Measurements from ENCODE around the gene ZNRF4. TPM values are rescaled to one million over a fixed set of nuclear protein-coding genes. Genes with fewer than 3 reads are reported as not detected.

The ZNRF4 gene
- total and polyA plus RNA-seq, 10 of the 15 experiments (the other 5 are each of a cell fraction or from before 2014, with no cell fraction given) = not detected

- ATAC-seq (no peak), FAIRE-seq (no peak), DNase-seq (ENCODE audit: low read depth, low spot score) (no peak)
- Histone ChIP-seq H3K4me3 (no peak overlapping the region), H3K9ac (ENCODE audit: control insufficient read depth, insufficient read depth, low read length) (no peak overlapping the region), H3K27me3 (replicated peaks in 1 of 2; ENCODE audit: control insufficient read depth in 2 of 2, insufficient read depth in 2 of 2, low read length in 1 of 2) (no peaks in the 10 kb centered on the region), H3K79me2 (ENCODE audit: control insufficient read depth, insufficient read depth, low read length) (no peaks in the 10 kb centered on the region), H4K20me1 (ENCODE audit: control insufficient read depth, insufficient read depth) (no peaks in the 10 kb centered on the region), H3K4me1 (ENCODE audit: control insufficient read depth, insufficient read depth, low read length) (no peaks in the 10 kb centered on the region), H3K9me3 (replicated peaks; ENCODE audit: control insufficient read depth, insufficient read depth, low read length) (no peaks in the 10 kb centered on the region; the same call in 2 of the 3 replicates), H3K36me3 (ENCODE audit: control insufficient read depth in 2 of 2, insufficient read depth in 2 of 2, low read length in 1 of 2) (no peaks in the 10 kb centered on the region), H2AFZ (ENCODE audit: control insufficient read depth, low read depth, low read length) (no peak overlapping the region), H3K4me2 (ENCODE audit: control insufficient read depth, insufficient read depth) (no peak overlapping the region), H3K27ac (ENCODE audit: control insufficient read depth, insufficient read depth) (no peak overlapping the region)
- WGBS (ENCODE audit: insufficient coverage, insufficient replicate concordance, low lambda C conversion rate, missing lambda C conversion rate) = 60% methylated on average over 12 of the region's 12 CpGs
- intact Hi-C loops (cut with micrococcal nuclease; ENCODE audit: unreplicated experiment) (no loop called here), in situ Hi-C loops (cut with MboI) (no loop called here)
- ChIA-PET RAD21 (ENCODE audit: unreplicated experiment) (no interaction called here), CTCF (interaction anchor here (0.8 kb wide), 1 partner anchor 10 kb away, joined by 3 read pairs; no protein-coding TSS in a partner anchor), SMC1A (ENCODE audit: uncharacterized antibody, unreplicated experiment) (no interaction called here), POLR2A (no interaction called here)
- TF ChIP-seq RELB (IDR thresholded peaks at IDR 0.05; ENCODE audit: low read depth) = no peak
- TF ChIP-seq WRNIP1 (IDR thresholded peaks at IDR 0.05; ENCODE audit: borderline replicate concordance, low read depth, low read length) = no peak
- no peak for TF ChIP-seq ZNF24 (IDR thresholded peaks at IDR 0.05)
- no peak for TF ChIP-seq ATF3 (IDR thresholded peaks at IDR 0.05; ENCODE audit: borderline replicate concordance, extremely low read depth, low read depth, low read length)
- TF ChIP-seq BMI1 (IDR thresholded peaks at IDR 0.05; ENCODE audit: borderline replicate concordance) = no peak
- no peak for TF ChIP-seq PAX8 (IDR thresholded peaks at IDR 0.05)
- no peak for TF ChIP-seq ZZZ3 (IDR thresholded peaks at IDR 0.05; ENCODE audit: control insufficient read depth, insufficient read length, low read depth)
- TF ChIP-seq JUND (IDR thresholded peaks at IDR 0.05; ENCODE audit: low read depth, low read length) = no peak
- TF ChIP-seq GABPA (IDR thresholded peaks at IDR 0.05; ENCODE audit: low read depth) = no peak
- TF ChIP-seq IKZF2 (IDR thresholded peaks at IDR 0.05) = no peak
- TF ChIP-seq ZNF687 (IDR thresholded peaks at IDR 0.05) = no peak
- TF ChIP-seq NFIC (IDR thresholded peaks at IDR 0.05; ENCODE audit: low read depth, low read length) = no peak
- no peak for TF ChIP-seq SIN3A (IDR thresholded peaks at IDR 0.05; ENCODE audit: low read depth, low read length)
- TF ChIP-seq CHD4 (IDR thresholded peaks at IDR 0.05) = no peak
- TF ChIP-seq CTCF (IDR thresholded peaks at IDR 0.05 in 2 of 3, conservative IDR thresholded peaks at IDR 0.05 in 1 of 3; ENCODE audit: control insufficient read depth in 2 of 3, extremely low read depth in 1 of 3, insufficient read depth in 1 of 3, low read depth in 3 of 3, low read length in 3 of 3) = no peak
- BruUV-seq (replicated peaks) = no TSS peak
Observed at GRCh38 chr19:5470264-5470671, 15.1 kb downstream of the ZNRF4 start.

All from GM12878 (cell line).